Measurements from ENCODE around the gene DICER1.

DNA sequence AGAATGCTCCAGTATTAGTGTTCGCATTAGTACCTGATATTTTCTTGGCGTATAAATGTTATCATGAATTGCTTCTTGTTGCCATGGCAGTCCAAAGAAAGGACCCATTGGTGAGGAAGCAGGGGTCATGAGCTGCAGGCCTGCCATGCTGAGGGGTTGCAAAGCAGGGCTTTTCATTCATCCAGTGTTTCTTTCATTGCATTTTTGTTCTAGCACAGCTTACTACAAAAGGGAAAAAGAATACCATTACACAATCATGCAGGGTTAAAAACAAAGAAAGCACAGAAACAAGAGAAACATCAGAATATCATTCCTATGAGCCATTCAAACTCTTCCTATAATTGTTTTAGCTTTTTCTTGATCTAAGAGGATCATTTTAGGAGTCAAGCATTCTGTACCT is 24.0 kb downstream of the DICER1 start:
- TF ChIP-seq, protein P1, sequence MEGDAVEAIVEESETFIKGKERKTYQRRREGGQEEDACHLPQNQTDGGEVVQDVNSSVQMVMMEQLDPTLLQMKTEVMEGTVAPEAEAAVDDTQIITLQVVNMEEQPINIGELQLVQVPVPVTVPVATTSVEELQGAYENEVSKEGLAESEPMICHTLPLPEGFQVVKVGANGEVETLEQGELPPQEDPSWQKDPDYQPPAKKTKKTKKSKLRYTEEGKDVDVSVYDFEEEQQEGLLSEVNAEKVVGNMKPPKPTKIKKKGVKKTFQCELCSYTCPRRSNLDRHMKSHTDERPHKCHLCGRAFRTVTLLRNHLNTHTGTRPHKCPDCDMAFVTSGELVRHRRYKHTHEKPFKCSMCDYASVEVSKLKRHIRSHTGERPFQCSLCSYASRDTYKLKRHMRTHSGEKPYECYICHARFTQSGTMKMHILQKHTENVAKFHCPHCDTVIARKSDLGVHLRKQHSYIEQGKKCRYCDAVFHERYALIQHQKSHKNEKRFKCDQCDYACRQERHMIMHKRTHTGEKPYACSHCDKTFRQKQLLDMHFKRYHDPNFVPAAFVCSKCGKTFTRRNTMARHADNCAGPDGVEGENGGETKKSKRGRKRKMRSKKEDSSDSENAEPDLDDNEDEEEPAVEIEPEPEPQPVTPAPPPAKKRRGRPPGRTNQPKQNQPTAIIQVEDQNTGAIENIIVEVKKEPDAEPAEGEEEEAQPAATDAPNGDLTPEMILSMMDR (IDR thresholded peaks at IDR 0.05), result no peak
- TF ChIP-seq POLR2A (IDR thresholded peaks at IDR 0.05), result no peak

All from heart left ventricle (tissue), 13 donors.